T-helper 1 cell treated with Interleukin-12 subunit alpha and Interleukin-12 subunit beta and Interleukin-4 antibody, amounts not matched to agents 30 ng/mL and 1 ng/mL, for 36 hours (primary cell): ENCODE results near the gene MAGEB1. TPM values are rescaled to one million over a fixed set of nuclear protein-coding genes. Genes with fewer than 3 reads are reported as not detected.

Experiments
- intact Hi-C: fragments of 100-400 bp; cut with micrococcal nuclease; formaldehyde crosslinking; loops from one replicate; pipeline ENCODE4 v1.15.1; 2024
- total RNA-seq: library from RNA; stranded (reverse); gene quantifications from 2 replicates; pipeline ENCODE4 v1.2.3, GENCODE V29; 2022

Gene MAGEB1
- total RNA-seq, 1 donor from 2014 or later = not detected

DNA sequence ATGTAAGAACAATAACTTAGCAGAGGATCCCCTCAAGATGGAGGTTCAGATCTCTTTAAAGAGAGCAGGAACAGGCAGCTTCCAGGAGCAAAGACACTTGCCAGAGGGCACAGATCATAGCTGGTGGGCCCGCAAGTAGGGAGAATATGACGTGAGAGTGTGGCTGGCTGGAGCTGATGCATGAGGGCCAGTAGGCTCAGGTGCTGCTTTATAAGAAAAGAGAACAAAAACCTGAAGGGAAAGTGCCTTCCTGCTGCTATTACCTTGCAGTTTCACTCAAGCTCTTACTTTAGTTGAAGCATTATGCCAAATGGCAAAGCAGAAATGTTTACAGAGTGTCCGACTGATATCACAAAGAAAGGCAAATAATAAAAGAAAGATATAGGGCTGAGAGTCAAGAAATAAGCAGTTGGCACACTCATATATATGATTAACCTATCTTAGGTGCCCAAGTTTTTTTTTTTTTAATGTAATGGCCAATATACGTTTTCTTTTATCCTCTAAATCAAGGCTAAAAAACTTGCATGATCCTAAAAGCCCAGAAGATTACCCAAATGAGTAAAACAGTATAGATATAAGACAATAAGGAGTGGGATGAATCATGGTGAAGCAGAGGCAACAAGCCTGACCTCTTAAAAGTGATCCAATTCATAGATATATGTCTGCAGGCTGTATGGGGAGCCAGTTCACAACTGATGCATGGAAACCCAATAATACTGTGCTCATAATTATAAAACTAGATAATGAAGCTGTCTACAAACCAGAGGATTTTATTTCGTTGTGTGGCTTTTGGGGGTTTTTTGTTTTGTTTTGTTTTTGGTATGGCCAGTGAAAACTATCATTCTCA is 49.7 kb downstream of the MAGEB1 start:
- intact Hi-C loops = no loop called here

DNA sequence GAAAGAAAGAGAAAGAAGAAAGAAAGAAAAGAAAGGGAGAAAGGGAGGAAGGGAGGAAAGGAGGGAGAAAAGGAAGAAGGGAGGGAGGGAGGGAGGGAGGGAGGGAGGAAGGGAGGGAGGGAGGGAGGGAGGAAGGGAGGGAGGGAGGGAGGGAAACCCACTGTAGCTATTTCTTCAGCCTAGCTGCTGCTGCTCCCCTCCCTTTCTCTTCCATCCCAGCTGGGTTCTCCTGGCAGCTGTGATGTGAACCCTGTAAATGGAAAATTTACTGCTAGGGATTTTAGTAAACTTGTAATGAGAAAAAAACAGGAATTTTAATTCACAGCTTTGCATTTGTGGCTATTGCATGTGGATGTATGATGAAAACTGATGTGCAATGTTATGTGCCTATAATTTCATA is 54.3 kb downstream of the MAGEB1 start:
- intact Hi-C loops = no loop called here

Other genes with a start within 250 kb of the MAGEB1 start
- gene MAGEB2, start 31.6 kb upstream of the MAGEB1 start, total RNA-seq = not detected in 2 replicates
- gene MAGEB3, start 16.5 kb upstream of the MAGEB1 start, total RNA-seq = not detected in 2 replicates
- not detected in 2 replicates for gene MAGEB4, start 5.1 kb upstream of the MAGEB1 start, total RNA-seq
- not detected in 2 replicates for gene NR0B1, start 62.2 kb downstream of the MAGEB1 start, total RNA-seq